GM19438 (cell line): ENCODE results near the gene C4orf51.
"Not testable (repeated sequence)": the region's sequence is repeated elsewhere in the genome, so short reads cannot be mapped to it uniquely, and the experiment has no call there.

Source experiments
- ATAC-seq: cut with Tn5 transposase; IDR thresholded peaks from one replicate; pipeline ENCODE4 v1.9.1; 2021; ENCODE audit warnings: low read depth; ENCODE audit not compliant: unreplicated experiment

The C4orf51 gene

GRCh38 chr4:145679991-145680455, at the start of gene C4orf51:
Gene C4orf51 (plus strand): TSS chr4:145680146. CDS start chr4:145680204, 58 bp downstream.
- ATAC-seq: no peak

DNA sequence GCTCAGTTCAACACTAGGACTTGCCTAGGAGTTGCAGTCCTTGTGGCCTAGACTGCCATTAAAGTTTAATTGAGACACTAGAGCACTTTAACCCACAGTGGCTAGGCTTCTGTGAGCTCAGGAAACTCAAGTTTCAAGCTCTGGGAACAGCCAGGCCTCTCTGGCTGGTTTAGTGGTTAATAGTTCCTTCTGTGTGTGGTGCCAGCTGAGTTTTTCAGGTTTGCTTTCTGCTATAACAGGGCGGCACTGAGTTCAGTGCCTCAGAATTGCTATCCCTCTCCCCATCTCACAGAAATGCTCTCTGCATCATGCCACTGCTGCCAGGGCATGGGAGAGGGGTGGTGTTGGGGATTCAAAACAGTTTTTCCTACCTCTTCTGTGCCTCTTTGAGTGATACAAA, 44.8 kb upstream of the C4orf51 start:
- no peak for ATAC-seq

GRCh38 chr4:145635630-145636029, 44.3 kb upstream of the C4orf51 start:
- no peak for ATAC-seq

DNA sequence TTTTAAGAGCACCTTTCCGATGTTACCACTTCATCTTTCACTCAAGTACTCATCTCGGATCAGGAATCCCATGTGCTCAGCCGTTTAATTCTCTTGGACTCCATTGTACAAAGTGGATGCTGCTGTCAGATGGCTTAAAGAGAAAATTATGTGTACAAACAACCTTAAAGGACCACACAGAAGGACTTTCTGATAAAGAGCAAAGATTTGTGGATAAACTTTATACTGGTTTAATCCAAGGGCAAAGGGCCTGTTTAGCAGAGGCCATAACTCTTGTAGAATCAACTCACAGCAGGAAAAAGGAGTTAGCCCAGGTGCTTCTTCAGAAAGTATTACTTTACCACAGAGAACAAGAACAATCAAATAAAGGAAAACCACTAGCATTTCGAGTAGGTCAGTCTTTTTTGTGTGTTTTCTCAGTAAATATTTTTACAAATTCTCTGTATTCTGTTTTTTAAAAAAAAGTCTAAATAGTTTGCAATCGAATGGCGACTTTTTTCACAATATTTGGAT, 40.7 kb upstream of the C4orf51 start:
- ATAC-seq: no peak

GRCh38 chr4:145640236-145640635, 39.7 kb upstream of the C4orf51 start:
- not testable (repeated sequence) for ATAC-seq

GRCh38 chr4:145643295-145643694, 36.7 kb upstream of the C4orf51 start:
- no peak for ATAC-seq

GRCh38 chr4:145644699-145645098, 35.2 kb upstream of the C4orf51 start:
- ATAC-seq: no peak

GRCh38 chr4:145656156-145656555, 23.8 kb upstream of the C4orf51 start:
- ATAC-seq: no peak

DNA sequence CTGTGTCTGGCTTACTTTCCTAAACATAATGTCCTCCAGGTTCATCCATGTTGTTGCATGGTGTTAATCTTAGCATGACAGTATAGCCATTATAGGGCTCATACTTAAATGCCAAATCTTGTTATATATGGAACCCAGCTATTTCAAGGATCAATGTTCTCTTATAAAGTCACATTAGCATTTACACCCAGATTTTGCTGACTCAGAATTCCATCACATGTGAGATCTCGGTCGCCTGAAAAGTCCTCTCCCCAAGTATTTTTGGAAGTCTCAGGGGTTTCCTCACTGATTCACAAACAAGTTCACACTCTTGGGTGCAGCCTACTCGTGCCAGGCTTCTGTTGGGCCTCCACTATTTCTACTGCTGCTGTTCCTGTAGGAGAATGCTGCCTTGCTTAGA, 19.9 kb upstream of the C4orf51 start:
- ATAC-seq: no peak

- ATAC-seq: no peak
These were observed 16.8 kb upstream of the C4orf51 start for GRCh38 chr4:145663194-145663593.

DNA sequence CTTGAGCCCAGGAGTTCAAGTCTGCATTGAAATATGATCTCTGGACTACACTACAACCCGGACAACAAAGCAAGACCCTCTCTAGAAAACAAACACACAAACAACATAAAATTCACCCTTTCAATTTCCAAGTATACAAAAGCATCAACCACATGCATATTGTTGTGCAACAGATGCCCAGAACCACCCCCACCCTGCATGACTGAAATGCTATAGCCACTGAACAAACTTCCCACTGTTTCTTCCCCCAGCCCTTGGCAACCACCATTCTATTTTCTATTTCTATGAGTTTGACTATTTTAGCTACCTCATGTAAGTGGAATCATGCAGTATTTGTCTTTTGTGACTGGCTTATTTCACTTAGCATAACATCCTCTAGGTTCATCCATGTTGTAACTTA, 14.2 kb upstream of the C4orf51 start:
- no peak for ATAC-seq

DNA sequence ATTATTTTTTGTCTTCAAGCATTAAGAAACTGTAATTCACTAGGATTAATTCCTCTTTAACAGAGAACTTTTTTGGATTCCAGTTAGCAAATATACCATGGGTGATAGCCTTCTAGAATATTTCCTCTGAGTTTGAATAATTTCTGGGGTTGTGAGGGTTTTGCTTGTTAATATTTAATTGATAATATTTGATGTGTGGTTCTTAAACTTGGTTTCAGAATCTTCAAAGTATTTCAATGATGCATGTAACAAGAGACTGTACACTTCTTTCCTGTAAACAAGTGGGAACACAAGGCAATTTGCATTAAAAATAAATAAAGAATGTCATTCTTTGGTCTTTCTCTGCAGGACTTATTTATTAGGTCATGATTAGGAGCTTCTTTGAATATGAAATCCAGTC, 9.5 kb upstream of the C4orf51 start:
- no peak for ATAC-seq

- no peak for ATAC-seq
These were observed 426 bp upstream of the C4orf51 start for GRCh38 chr4:145679520-145679919.

DNA sequence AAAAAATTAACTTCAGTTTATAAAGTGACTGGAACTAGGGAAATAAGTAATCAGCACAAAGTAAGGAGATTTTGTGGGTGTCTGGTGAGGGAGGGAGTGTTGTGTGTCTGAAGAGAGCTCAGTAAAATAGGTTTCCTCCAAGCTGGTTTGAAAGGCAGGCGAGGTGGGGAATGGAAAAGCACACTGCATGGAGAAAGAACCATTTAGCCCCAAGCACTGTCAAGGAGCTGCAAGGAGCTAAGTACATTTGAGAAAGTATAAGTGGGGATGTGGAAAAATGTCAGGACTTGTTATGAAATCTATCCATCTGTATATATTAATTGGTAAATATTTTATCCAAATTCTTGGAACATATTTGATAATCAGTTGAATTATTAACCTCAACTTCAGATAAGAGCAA, 956 bp downstream of the C4orf51 start:
- no peak for ATAC-seq

GRCh38 chr4:145681518-145681917, 1.6 kb downstream of the C4orf51 start:
- ATAC-seq: no peak

DNA sequence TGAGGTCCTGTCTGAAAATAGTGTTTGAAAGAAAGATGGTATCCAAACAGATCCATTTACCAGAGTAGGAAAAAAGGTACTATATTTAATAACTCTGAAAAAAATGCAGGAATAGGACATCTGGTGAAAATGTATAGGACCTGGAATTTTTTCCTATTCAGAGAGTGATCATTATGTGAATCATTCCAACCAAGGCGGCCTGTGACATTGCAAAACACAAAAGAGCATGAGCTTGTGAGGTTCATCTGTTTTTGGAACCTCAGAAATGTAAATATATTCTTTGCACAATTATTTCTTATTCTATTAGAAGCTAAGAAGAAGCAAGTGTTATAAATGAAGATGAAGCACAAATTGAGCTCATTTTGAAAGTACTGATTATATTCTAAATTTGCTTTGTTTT, 2.0 kb downstream of the C4orf51 start:
- no peak for ATAC-seq

DNA sequence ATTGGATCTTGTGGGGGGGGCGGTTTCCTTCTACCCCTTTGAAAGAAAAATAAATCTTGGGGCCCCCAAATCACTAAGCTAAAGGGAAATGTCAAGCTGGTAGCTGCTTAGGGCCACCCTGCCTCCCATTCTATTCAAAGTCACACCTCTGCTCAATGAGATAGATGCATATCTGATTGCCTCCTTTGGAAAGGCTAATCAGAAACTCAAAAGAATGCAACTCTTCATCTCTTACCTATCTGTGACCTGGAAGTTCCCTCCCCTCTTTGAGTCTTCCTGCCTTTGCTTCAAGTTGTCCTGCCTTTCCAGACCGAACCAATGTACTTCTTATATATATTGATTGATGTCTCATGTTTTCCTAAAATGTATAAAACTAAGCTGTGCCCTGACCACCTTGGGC, 7.0 kb downstream of the C4orf51 start:
- ATAC-seq: no peak

- ATAC-seq: no peak
These were observed 10.7 kb downstream of the C4orf51 start for GRCh38 chr4:145690610-145691009.

GRCh38 chr4:145691416-145691815, 11.5 kb downstream of the C4orf51 start:
- not testable (repeated sequence) for ATAC-seq

- ATAC-seq: no peak
These were observed 15.0 kb downstream of the C4orf51 start for GRCh38 chr4:145694929-145695328.

- ATAC-seq: no peak
These were observed 17.4 kb downstream of the C4orf51 start for GRCh38 chr4:145697332-145697731.

GRCh38 chr4:145698507-145698906, 18.6 kb downstream of the C4orf51 start:
- no peak for ATAC-seq

GRCh38 chr4:145703850-145704497, 24.0 kb downstream of the C4orf51 start:
- ATAC-seq: no peak
